ENCODE measurements around the gene FLVCR2.

FLVCR2 gene

GRCh38 chr14:75578102-75578785 lies at the start of gene FLVCR2:
TSS of gene FLVCR2 (plus strand) at chr14:75578620. CDS start at chr14:75578973, 353 bp downstream.
- DNase-seq, result peak; percentile 13 to 67

GRCh38 chr14:75531256-75531655 lies 47.2 kb upstream of the FLVCR2 start:
- DNase-seq, result no peak

GRCh38 chr14:75531660-75532317 lies 46.6 kb upstream of the FLVCR2 start:
- DNase-seq, result no peak

- no peak for DNase-seq
Observed at GRCh38 chr14:75533791-75534555, 44.4 kb upstream of the FLVCR2 start.

GRCh38 chr14:75535164-75535898 lies 43.1 kb upstream of the FLVCR2 start:
- DNase-seq, result no peak

- no peak for DNase-seq
Observed at GRCh38 chr14:75537071-75537470, 41.3 kb upstream of the FLVCR2 start.

GRCh38 chr14:75539162-75539560 lies 39.3 kb upstream of the FLVCR2 start:
- no peak for DNase-seq

GRCh38 chr14:75539561-75540478 lies 38.6 kb upstream of the FLVCR2 start:
- DNase-seq, result no peak

GRCh38 chr14:75540479-75540851 lies 38.0 kb upstream of the FLVCR2 start:
- DNase-seq, result no peak

GRCh38 chr14:75542588-75543091 lies 35.8 kb upstream of the FLVCR2 start:
- peak; percentile 65 to 70 for DNase-seq

GRCh38 chr14:75543253-75543652 lies 35.2 kb upstream of the FLVCR2 start:
- DNase-seq, result no peak

- no peak for DNase-seq
Observed at GRCh38 chr14:75543786-75544185, 34.6 kb upstream of the FLVCR2 start.

GRCh38 chr14:75545907-75546306 lies 32.5 kb upstream of the FLVCR2 start:
- DNase-seq, result no peak

GRCh38 chr14:75547552-75548250 lies 30.7 kb upstream of the FLVCR2 start:
- DNase-seq, result no peak

- DNase-seq, result no peak
Observed at GRCh38 chr14:75548544-75548943, 29.9 kb upstream of the FLVCR2 start.

- DNase-seq, result no peak
Observed at GRCh38 chr14:75549169-75549568, 29.3 kb upstream of the FLVCR2 start.

GRCh38 chr14:75551021-75551420 lies 27.4 kb upstream of the FLVCR2 start:
- DNase-seq, result no peak

- no peak for DNase-seq
Observed at GRCh38 chr14:75553157-75553556, 25.3 kb upstream of the FLVCR2 start.

- no peak for DNase-seq
Observed at GRCh38 chr14:75553761-75554364, 24.6 kb upstream of the FLVCR2 start.

GRCh38 chr14:75554482-75554881 lies 23.9 kb upstream of the FLVCR2 start:
- no peak for DNase-seq

GRCh38 chr14:75558440-75558839 lies 20.0 kb upstream of the FLVCR2 start:
- no peak for DNase-seq
